ENCODE results near the gene DNAH17. TPM values are rescaled to one million over a fixed set of nuclear protein-coding genes. Genes with fewer than 3 reads are reported as not detected.

DNAH17 gene
- total RNA-seq, 2 donors from 2014 or later: 0.87 to 6.9 TPM

DNA sequence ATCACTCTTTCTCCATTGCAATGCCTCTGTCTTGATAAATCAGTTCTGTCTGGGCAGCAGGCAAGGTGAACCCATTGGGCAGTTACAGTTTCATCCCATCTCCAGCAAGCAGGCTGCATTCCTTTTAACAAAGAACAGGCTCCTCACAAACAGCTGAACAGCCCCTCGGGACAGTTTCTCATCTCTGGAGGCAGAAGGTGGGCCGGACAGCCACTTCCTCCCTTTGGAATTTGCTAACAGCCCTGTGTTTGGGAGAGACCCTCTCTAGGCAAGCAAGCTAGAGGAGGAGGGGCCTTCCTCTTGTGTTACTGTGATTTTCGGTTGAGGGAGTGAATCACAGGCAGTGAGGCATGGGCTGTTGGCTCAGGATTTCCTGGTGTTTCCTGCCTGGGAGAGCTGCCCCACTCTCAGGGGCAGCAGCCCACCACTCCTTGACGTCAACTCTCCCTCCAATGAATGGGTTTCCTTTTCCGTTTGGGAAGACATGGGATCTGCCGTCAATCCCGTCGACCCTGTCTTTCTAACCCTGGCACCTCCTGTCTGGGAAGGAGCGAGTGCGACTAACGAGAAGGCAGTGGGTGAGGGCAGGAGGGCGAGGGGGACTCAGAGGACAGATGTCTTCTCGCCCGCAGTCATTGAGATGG, 202.4 kb downstream of the DNAH17 start:
- Histone ChIP-seq H3K4me1 (replicated peaks) (peaks cover 9% of the 10 kb centered on the region), H3K27me3 (replicated peaks; ENCODE audit: insufficient read depth) (no peaks in the 10 kb centered on the region), H3K36me3 (no peaks in the 10 kb centered on the region), H3K4me3 (no peak overlapping the region), H3K27ac (no peak overlapping the region), H3K9me3 (no peaks in the 10 kb centered on the region)
- TF ChIP-seq CTCF (IDR thresholded peaks at IDR 0.05): no peak
- TF ChIP-seq POLR2A (IDR thresholded peaks at IDR 0.05): no peak
- no peak for TF ChIP-seq POLR2AphosphoS5 (IDR thresholded peaks at IDR 0.05)
- DNase-seq (ENCODE audit: low spot score): no peak
- WGBS: 63% methylated on average over 14 of the region's 14 CpGs
- intact Hi-C loops (cut with DNase I): no loop called here

DNA sequence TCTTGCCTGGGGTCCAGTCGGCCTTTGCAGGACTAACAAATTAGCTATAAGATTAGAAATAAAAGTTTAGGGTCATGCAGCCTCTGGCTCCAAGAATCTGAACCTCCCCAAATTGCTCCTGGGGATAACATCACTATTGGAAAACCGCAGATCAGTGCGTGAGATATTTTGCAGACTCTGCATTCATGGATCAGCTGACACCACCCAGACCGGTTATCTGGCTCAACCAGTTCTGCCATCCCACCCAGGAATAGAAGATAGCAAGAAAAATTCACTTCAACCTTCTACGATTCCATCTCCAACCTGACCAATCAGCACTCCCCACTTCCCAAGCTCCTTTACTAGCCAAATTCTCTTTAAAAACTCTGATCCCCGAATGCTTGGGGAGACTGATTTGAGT, 203.0 kb downstream of the DNAH17 start:
- whole genome bisulfite sequencing: 26% methylated on average over 6 of the region's 6 CpGs
- H3K4me3 ChIP-seq: no peak overlapping the region
- TF ChIP-seq POLR2A (IDR thresholded peaks at IDR 0.05) (no peak), POLR2AphosphoS5 (IDR thresholded peaks at IDR 0.05) (peak; percentile 11)
- DNase-seq (ENCODE audit: low spot score): no peak
- peaks cover 4% of the 10 kb centered on the region for H3K4me1 ChIP-seq (replicated peaks)
- H3K9me3 ChIP-seq: no peaks in the 10 kb centered on the region
- no peaks in the 10 kb centered on the region for H3K36me3 ChIP-seq
- intact Hi-C loops (cut with DNase I): no loop called here
- H3K27ac ChIP-seq: no peak overlapping the region
- no peaks in the 10 kb centered on the region for H3K27me3 ChIP-seq (replicated peaks; ENCODE audit: insufficient read depth)

Small RNA genes lying within 50 kb of the gene (small RNA-seq; reads per million reads assigned to genes)
- gene RF00415 (0 reads per million in 2 donors), gene RN7SL454P (0 reads per million in 2 donors)

Other genes with a start within 250 kb of the DNAH17 start
- gene SOCS3, start 217.3 kb downstream of the DNAH17 start, total RNA-seq: 10 to 100 TPM; 10.6 to 59.6 TPM
- gene PGS1, start 198.7 kb downstream of the DNAH17 start, total RNA-seq: 10 to 100 TPM; 29.2 to 57.4 TPM
- gene CYTH1, start 204.9 kb upstream of the DNAH17 start, total RNA-seq: 10 to 100 TPM; 65.2 to 73.9 TPM